ENCODE measurements around the gene FBXO5.

FBXO5 gene

GRCh38 chr6:152979116-152979515 is 3.7 kb downstream of the FBXO5 start:
- peaks cover 19% of the 10 kb centered on the region for H3K79me2 ChIP-seq
- no peak overlapping the region for H3K9ac ChIP-seq
- no peak for TF ChIP-seq CTCF (IDR thresholded peaks at IDR 0.05)
- peaks cover 7% of the 10 kb centered on the region for H3K4me1 ChIP-seq
- no peaks in the 10 kb centered on the region for H3K9me3 ChIP-seq (ENCODE audit: control insufficient read depth, low read length)
- H2AFZ ChIP-seq: no peak overlapping the region
- H3K27ac ChIP-seq: no peak overlapping the region
- H3K4me2 ChIP-seq (ENCODE audit: low read length): no peak overlapping the region
- no peaks in the 10 kb centered on the region for H3K27me3 ChIP-seq (ENCODE audit: control insufficient read depth, insufficient read depth, low read length)
- H3K4me3 ChIP-seq (ENCODE audit: low read depth, low read length): no peak overlapping the region
- no peaks in the 10 kb centered on the region for H3K36me3 ChIP-seq (ENCODE audit: control insufficient read depth, insufficient read depth, low read length)

- H3K36me3 ChIP-seq (ENCODE audit: control insufficient read depth, insufficient read depth, low read length): no peaks in the 10 kb centered on the region
- H3K27ac ChIP-seq: no peak overlapping the region
- peaks cover 16% of the 10 kb centered on the region for H3K79me2 ChIP-seq
- H3K9ac ChIP-seq: no peak overlapping the region
- TF ChIP-seq CTCF (IDR thresholded peaks at IDR 0.05): no peak
- no peaks in the 10 kb centered on the region for H3K9me3 ChIP-seq (ENCODE audit: control insufficient read depth, low read length)
- H3K4me3 ChIP-seq (ENCODE audit: low read depth, low read length): no peak overlapping the region
- H3K27me3 ChIP-seq (ENCODE audit: control insufficient read depth, insufficient read depth, low read length): no peaks in the 10 kb centered on the region
- H3K4me1 ChIP-seq: peaks cover 7% of the 10 kb centered on the region
- H3K4me2 ChIP-seq (ENCODE audit: low read length): no peak overlapping the region
- no peak overlapping the region for H2AFZ ChIP-seq
Observed at GRCh38 chr6:152978058-152978457, 4.8 kb downstream of the FBXO5 start.

GRCh38 chr6:152977556-152977955 is 5.3 kb downstream of the FBXO5 start:
- H3K9ac ChIP-seq: no peak overlapping the region
- H3K36me3 ChIP-seq (ENCODE audit: control insufficient read depth, insufficient read depth, low read length): no peaks in the 10 kb centered on the region
- H3K4me3 ChIP-seq (ENCODE audit: low read depth, low read length): no peak overlapping the region
- no peaks in the 10 kb centered on the region for H3K9me3 ChIP-seq (ENCODE audit: control insufficient read depth, low read length)
- H3K4me1 ChIP-seq: peaks cover 5% of the 10 kb centered on the region
- H3K79me2 ChIP-seq: peaks cover 16% of the 10 kb centered on the region
- no peak overlapping the region for H2AFZ ChIP-seq
- no peaks in the 10 kb centered on the region for H3K27me3 ChIP-seq (ENCODE audit: control insufficient read depth, insufficient read depth, low read length)
- H3K27ac ChIP-seq: no peak overlapping the region
- no peak for TF ChIP-seq CTCF (IDR thresholded peaks at IDR 0.05)
- no peak overlapping the region for H3K4me2 ChIP-seq (ENCODE audit: low read length)

- H3K4me1 ChIP-seq: no peaks in the 10 kb centered on the region
- H3K36me3 ChIP-seq (ENCODE audit: control insufficient read depth, insufficient read depth, low read length): no peaks in the 10 kb centered on the region
- no peak overlapping the region for H3K9ac ChIP-seq
- H3K79me2 ChIP-seq: peaks cover 16% of the 10 kb centered on the region
- H2AFZ ChIP-seq: no peak overlapping the region
- H3K4me3 ChIP-seq (ENCODE audit: low read depth, low read length): no peak overlapping the region
- H3K9me3 ChIP-seq (ENCODE audit: control insufficient read depth, low read length): no peaks in the 10 kb centered on the region
- no peak for TF ChIP-seq CTCF (IDR thresholded peaks at IDR 0.05)
- H3K4me2 ChIP-seq (ENCODE audit: low read length): no peak overlapping the region
- H3K27ac ChIP-seq: no peak overlapping the region
- H3K27me3 ChIP-seq (ENCODE audit: control insufficient read depth, insufficient read depth, low read length): no peaks in the 10 kb centered on the region
Observed at GRCh38 chr6:152976749-152977148, 6.1 kb downstream of the FBXO5 start.

- Histone ChIP-seq H3K4me3 (ENCODE audit: low read depth, low read length) (no peak overlapping the region), H3K79me2 (peaks cover 10% of the 10 kb centered on the region)
Observed at GRCh38 chr6:152975204-152975915, 7.5 kb downstream of the FBXO5 start.

More at GRCh38 chr6:152975204-152975915, 7.5 kb downstream of the FBXO5 start:
- Histone ChIP-seq H3K9me3 (ENCODE audit: control insufficient read depth, low read length) (no peaks in the 10 kb centered on the region), H3K27ac (no peak overlapping the region), H3K4me2 (ENCODE audit: low read length) (no peak overlapping the region), H3K9ac (no peak overlapping the region), H3K27me3 (ENCODE audit: control insufficient read depth, insufficient read depth, low read length) (no peaks in the 10 kb centered on the region), H3K36me3 (ENCODE audit: control insufficient read depth, insufficient read depth, low read length) (no peaks in the 10 kb centered on the region), H3K4me1 (no peaks in the 10 kb centered on the region), H2AFZ (no peak overlapping the region)
- TF ChIP-seq CTCF (IDR thresholded peaks at IDR 0.05): no peak

All from parathyroid adenoma (tissue), 2 donors.